Epithelial cell of proximal tubule (primary cell): ENCODE data around the gene DCHS2. TPM values are rescaled to one million over a fixed set of nuclear protein-coding genes. Genes with fewer than 3 reads are reported as not detected.

ENCODE experiments used
- DNase-seq: peaks from one replicate; pipeline ENCODE4 v3.0.0-alpha.2; 2011; ENCODE audit warnings: low read depth
- H3K4me3 ChIP-seq: 2 replicates; pipeline ENCODE4 v1.5.1; 2011; ENCODE audit warnings: low read depth, mild to moderate bottlenecking, low read length
- CTCF ChIP-seq: conservative IDR thresholded peaks from 2 replicates; pipeline ENCODE4 v1.5.1; 2012; ENCODE audit warnings: low read depth, mild to moderate bottlenecking, low read length
- total RNA-seq: library from RNA; depleted of rRNA; stranded (reverse); fragments of >200 nt; gene quantifications from 2 replicates; pipeline ENCODE4 v1.2.3, GENCODE V29; 2015

Gene DCHS2
- total RNA-seq, 1 donor from 2014 or later: 0.12 TPM

GRCh38 chr4:154307451-154307850 is 184.1 kb downstream of the DCHS2 start:
- no peak for TF ChIP-seq CTCF
- DNase-seq: no peak
- H3K4me3 ChIP-seq: no peak overlapping the region

- no peak for DNase-seq
- no peak for TF ChIP-seq CTCF
- H3K4me3 ChIP-seq: no peak overlapping the region
Observed at GRCh38 chr4:154305616-154306015, 186.0 kb downstream of the DCHS2 start.

GRCh38 chr4:154304679-154305078 is 186.9 kb downstream of the DCHS2 start:
- no peak overlapping the region for H3K4me3 ChIP-seq
- no peak for DNase-seq
- TF ChIP-seq CTCF: no peak

GRCh38 chr4:154294652-154295350 is 196.8 kb downstream of the DCHS2 start:
- H3K4me3 ChIP-seq: no peak overlapping the region
- no peak for TF ChIP-seq CTCF
- no peak for DNase-seq

GRCh38 chr4:154293427-154293826 is 198.2 kb downstream of the DCHS2 start:
- no peak for DNase-seq
- no peak for TF ChIP-seq CTCF
- no peak overlapping the region for H3K4me3 ChIP-seq

GRCh38 chr4:154292589-154292988 is 199.0 kb downstream of the DCHS2 start:
- no peak for DNase-seq
- no peak for TF ChIP-seq CTCF

GRCh38 chr4:154277172-154277571 is 214.4 kb downstream of the DCHS2 start:
- DNase-seq: no peak
- TF ChIP-seq CTCF: no peak
- H3K4me3 ChIP-seq: no peak overlapping the region

More at GRCh38 chr4:154292589-154292988, 199.0 kb downstream of the DCHS2 start:
- H3K4me3 ChIP-seq: no peak overlapping the region
